HG03565 (cell line): ENCODE results near the gene USP33.
"Not testable (repeated sequence)": the region's sequence is repeated elsewhere in the genome, so short reads cannot be mapped to it uniquely, and the experiment has no call there.

Source experiments
- ATAC-seq: cut with Tn5 transposase; IDR thresholded peaks from one replicate; pipeline ENCODE4 v1.9.1; 2021; ENCODE audit warnings: mild to moderate bottlenecking, moderate library complexity; ENCODE audit not compliant: unreplicated experiment

USP33 gene

DNA sequence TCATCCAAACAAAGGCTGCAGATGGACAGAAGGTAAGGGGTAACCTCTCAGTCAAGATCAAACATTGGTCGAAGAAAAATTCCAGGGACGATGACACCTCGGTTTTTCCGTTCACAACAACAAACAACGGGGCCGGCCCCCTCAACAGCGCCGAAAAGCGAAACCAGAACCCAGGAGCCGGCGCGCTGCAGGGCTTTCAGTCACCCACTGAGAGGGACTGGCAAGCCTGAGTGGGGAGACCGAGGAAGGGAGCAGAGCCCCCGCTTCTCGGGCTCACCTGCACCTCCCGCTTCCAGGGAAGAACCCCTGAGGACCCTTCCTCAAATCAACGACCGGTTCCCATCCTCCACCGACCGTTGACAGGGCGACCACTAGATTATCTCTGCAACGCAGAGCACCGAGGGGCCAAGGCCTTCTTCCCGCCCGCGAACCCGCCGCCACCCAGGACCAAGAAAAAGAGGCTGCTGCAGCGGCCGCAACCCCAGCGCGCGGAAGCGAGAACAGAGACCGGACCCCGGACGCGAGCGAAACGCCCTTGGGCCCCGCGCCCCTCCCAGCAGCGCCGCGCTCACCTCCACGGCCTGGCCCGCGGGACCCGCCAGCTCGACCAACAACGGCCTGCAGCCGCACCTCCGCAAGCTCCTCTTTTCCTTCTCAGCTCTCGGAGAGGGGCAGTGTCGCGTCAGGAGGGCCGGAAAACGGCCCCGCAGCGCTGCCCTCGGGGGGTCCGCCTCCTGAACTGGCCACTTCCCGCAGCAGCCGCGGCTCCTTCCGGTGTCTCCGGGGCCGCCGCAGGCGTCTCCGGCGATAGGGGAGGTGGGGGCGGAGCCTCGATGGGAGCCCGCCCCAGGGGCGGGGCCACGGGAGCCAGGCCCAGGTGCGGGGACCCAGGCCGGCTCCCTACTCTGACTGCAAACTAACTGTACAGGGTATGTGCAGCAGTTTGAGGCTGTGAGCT, at the start of gene USP33:
Gene USP33 (minus strand): TSS at position 782 of the 958 bp plus-strand sequence. CDS start 18,155 bp downstream, outside the sequence.
- peak; percentile 96 for ATAC-seq

DNA sequence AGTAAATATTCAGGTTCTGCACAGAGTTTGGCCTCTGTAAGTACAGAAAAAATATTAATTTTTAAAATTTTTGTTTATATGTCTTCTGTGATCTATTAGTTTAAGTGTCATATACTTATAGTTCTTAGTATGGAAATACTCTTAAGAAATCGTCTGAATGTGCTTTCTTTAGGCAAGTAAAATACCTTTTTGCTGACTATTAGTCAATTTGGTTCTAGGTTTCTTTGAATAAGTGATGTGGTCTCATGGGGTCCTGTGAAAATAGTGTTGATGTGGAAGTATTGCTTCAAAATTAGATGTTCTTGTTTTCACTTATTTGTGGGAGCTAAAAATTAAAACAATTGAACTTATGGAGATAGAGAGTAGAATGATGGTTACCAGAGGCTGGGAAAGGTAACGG, 43.7 kb upstream of the USP33 start:
- ATAC-seq, result no peak

DNA sequence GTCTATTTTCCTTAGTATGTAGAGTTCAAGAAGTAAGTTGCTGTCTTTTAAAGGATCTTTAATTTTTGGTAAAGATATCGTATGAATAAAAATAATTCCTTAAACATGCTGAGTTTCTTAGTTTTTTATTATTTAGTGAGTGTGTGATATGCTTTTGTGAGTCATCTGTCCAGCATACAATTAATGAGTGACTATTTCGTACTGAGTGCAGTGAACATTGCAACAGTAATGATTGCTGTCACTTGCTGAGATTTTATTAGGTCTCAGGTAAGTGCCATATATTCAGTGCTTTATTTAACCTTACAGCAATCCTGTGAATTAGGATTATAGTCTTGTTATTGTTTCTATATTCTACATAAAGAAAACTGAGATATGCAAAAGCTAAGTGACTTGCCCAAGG, 42.4 kb upstream of the USP33 start:
- ATAC-seq, result no peak

DNA sequence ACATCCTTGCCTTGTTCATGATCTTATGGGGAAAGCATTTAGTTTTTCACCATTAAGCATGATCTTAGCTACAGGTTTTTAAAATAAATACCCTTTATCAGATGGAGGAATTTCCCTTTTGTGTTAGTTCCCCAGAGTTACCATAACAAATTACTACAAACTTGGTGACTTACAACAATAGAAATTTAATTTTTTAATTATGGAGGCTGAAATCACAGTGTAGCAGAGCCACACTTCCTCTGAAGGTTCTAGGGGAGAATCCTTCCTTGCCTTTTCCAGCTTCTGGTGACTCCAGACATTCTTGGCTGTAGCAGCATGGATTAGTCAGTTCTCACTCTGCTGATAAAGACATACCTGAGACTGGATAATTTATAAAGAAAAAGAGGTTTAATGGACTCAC, 38.3 kb upstream of the USP33 start:
- no peak for ATAC-seq

DNA sequence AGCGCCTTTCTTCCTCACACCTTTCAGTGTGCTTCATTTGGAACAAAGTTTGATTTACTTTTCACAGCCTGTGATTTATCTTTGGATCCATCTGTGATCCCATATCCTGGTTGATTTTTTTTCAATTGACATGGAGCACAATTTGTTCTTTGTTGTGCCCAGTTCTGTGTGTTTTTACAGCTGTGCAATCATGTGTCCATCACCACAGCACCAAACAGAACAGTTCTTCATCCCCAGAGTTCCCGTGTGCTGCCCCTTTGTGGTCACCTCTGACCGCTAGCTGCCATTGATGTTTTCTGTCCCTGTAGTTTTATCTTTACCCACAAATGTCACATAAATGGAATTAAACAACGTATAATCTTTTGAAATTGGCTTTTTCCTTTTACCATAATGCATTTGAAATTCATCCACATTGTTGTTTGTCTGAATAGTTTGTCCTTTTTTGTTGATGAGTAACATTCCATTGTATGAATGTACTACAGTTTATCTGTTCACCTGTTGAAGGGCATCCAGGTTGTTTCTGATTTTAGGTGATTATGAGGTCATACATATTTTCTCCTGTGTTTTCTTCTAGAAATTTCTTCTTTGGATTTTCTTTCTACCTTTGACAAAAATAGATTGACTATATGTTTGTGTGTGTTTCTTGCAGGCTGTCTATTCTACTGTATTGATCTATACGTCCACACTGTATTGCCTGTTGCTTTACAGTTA, 37.2 kb upstream of the USP33 start:
- ATAC-seq, result no peak

DNA sequence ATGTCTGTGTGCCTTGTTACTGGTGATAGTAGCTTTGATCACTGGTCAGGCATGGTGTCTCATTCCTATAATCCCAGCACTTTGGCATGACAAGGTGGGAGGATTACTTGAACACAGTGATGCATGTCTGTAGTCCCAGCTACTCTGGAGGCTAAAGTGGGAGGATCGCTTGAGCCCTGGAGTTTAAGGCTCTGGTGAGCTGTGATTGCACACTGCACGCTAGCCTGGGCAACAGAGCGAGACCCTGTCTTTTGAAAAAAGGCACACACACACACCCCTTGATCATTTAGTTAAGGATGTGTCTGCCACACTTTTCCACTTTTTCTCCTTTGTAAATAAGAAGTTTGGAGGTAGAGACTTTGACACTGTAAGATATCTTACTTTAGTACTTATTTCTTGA, 34.9 kb upstream of the USP33 start:
- ATAC-seq, result no peak

DNA sequence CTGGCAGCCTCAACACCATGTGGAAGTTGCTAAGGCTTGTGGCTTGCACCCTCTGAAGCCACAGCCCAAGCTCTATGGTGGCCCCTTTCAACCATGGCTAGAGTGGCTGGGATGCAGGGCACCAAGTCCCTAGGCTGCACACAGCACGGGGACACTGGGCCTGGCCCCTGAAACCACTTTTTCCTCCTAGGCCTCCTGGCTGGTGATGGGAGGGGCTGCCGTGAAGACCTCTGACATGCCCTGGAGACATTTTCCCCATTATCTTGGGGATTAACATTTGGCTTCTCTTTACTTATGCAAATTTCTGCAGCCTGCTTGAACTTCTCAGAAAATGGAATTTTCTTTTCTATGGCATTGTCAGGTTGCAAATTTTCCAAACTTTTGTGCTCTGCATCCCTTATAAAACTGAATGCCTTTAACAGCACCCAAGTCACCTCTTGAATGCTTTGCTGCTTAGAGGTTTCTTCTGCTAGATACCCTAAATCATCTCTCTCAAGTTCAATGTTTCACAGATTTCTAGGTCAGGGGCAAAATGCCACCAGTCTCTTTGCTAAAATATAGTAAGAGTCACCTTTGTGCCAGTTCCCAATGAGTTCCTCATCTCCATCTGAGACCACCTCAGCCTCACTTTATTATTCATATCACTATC, 26.6 kb upstream of the USP33 start:
- not testable (repeated sequence) for ATAC-seq

DNA sequence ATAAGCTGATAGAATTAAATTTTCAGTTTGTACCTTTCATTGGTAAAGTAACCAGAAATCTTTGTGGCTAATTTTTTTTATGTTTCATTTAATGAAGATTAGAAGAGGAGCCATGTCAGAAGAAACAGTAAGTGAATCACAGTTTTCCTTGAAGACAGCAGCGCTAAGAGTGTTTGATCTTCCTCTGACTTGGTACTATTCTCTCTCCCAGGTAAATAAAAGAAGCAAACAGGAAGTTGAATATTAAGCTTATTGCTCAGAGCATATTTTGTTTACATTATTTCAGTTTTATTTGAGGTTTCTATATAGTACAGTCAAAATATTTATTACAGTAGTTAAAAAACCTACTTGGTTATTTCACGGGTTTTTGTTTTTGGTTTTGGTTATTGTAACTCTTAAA, 23.5 kb upstream of the USP33 start:
- ATAC-seq, result no peak

DNA sequence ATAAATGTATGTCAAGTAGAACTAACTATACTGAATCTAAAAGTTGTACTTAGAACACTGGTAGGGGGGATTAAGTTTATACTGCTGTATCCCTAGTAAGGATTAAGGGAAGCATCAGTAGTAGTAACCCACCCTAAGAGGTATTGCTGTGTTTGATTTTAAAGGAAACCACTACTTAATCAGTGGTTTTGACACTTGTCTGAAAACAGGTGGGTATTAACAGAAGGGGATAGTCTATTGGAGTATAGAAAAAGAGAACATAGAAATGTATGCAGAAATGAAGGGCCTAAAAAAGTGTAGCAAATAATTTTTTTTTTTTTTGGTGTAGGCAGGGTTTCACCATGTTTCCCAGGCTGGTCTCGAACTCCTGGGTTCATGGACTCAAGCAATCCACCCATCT, 22.0 kb upstream of the USP33 start:
- no peak for ATAC-seq

DNA sequence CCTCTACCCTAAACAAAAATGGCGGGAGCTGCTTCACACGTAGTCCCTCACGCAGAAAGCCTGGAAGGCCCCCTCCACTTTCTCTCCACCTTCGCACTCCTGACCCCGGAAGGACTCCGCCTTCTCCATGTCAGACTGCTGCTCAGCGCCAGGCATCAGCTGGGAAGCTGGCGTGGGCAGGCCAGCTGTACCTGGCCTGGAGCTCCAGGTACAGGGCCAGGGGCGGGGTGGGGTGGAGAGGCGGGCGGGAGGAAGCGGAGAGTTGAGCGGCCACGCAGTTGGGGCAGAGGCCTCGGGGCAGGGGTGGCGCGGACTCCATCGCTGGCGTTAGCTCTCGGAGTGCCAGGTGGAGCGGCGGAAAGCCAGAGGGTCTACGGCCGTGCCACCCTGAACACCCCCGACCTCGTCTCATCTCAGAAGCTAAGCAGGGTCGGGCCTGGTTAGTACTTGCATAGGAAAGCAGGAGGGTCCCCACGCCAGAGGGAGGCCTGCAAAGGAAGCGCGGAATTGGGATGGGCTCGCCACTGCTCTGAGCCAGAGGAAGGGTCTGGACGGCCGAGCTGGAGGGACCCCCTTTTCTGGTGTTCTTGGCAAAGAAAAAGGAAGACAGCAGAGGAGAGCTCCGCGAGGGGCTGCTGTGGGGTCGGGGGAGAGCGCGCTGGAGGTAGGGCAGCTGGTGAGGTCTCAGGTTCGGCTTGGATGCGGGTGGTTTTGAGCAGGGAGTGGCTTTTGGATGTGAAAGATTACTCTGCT, 20.1 kb upstream of the USP33 start, which contains the start of gene MIGA1:
Gene MIGA1 (plus strand): TSS at position 121 of the 753 bp plus-strand sequence. CDS start 3,604 bp downstream, outside the sequence.
- ATAC-seq, result peak; percentile 95

DNA sequence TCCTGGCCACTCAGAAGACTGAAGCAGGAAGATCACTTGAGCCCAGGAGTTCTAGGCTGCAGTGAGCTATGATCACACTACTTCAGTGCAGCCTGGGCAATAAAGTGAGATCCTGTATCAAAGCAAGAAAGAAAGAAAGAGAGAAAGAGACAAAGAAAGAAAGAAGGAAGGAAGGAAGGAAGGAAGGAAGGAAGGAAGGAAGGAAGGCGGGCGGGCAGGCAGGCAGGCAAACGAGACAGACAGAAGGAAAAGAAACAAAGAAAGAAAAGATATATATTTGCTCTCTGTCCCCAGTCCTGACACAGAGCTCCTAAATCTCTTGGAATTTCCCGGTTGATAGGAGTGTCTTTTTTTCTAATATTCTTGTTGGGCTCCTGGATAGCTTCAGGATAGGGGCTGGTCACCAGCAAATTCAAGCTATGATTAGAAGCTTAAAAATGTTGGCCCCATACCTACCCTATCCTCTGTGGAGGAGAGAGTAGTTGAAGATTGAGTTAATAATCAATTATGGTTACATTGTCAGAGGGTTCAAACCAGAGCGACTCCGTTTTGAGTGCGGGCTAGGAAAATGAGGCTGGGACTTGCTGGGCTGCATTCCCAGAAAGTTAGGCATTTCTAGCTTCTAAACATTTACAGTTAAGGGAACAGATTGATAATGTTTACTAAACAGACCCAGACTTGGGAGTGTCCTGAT, 16.5 kb upstream of the USP33 start:
- ATAC-seq, result no peak

DNA sequence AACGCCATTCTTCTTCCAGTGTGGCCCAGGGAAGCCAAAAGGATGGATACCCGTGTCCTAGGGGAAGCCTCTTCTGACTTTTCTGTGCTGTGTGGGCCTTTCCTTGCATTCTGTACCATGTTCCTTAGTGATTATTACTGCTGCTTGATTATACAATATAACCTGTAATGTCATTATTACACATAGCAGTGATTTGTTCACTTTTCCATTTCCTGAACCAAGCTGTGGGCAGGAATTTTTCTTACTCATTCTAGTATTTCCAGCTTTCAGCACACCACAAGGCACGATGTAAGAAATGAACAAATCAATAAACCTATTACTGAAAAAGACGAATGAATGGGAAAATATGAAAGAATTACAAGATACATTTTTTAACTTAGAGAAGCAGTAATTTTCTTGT, 8.4 kb upstream of the USP33 start:
- no peak for ATAC-seq

DNA sequence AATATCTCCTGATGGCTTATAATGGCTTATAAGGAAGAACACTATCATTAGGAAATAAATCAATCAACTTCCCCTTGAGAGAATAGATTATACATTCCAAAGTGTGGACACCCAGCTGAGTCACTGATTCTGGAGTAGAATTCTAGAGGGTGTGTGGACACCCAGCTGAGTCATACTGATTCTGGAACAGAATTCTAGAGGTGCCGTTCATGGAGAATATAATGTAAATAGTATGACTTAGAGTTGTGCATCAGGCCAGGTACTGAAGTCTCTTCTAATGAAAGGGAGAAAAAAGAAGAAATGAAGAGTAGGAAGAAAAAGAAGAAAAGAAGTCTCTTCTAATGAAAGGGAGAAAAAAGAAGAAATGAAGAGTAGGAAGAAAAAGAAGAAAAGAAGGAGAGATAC, 2.4 kb upstream of the USP33 start:
- no peak for ATAC-seq

DNA sequence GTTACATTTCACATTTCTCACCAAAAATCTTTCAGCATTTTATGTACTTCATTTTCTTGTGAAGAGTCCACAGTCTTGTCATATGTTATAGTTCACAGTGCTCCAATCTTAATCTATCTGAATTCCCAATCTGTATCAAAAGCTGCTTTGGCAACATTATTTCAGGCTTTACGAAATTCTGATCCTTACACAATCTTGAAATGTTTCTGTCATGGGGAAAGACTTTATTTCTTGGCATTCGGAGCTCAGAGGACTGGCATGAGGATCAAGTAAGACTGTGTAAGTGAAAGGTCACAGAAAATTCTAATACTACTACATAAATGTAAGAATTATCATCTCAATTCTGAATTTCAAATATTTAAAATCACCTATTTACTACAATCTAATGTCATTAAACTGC, 2.0 kb downstream of the USP33 start:
- no peak for ATAC-seq

DNA sequence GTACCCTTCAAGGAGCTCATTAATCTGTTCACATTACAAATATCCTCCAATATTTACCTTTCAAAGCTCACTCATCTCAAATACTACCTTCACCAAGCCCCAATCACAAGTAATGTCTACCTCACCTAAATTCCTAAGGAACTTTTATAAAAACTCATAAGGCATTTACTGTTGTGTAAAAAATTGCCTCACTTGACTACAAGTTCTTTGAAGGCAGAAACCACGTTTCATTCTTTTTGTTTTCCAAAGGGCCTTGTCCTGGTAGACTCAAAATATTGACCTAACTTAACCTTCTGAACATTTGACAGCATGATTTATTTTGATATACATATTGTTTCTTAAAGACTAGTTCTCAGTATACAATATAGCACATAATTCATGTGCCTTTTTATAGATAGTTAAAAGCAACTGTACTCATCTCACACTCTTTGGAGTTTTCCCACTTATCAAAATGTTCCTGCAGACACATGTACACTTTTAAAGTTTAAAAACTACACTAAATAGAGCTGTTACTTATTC, 2.5 kb downstream of the USP33 start:
- ATAC-seq, result no peak

DNA sequence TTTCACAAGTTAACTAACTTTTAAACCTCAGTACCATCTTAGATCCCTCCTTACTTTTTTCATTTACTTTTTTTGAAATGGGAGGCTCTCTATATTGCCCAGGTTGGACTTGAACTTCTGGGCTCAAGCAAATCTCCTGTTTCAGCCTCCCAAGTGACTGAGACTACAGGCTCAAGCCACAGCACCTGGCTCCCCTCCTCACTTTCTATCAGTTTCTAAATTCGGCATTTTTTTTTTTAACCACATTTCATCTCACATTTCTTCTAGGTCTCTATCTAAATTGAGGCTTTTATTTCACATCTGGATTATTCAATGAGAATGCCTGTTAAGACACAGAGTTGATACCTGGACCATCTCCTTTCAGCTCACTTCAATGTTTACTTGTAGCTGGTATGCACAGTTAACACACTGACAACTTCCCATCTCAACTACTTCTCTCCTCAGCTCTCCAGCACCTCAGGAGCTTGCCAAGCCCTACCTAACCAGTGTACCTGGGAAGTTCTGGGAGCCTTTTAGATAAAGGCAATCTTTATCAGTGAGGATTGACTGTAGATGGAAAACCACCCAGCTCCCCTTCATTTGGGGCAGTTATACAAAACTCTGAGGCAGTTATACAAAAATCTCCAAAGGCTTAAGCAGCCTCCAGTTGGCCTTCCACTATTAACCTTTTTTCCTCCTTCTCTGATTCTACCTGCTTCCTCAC, 3.4 kb downstream of the USP33 start:
- ATAC-seq, result no peak

DNA sequence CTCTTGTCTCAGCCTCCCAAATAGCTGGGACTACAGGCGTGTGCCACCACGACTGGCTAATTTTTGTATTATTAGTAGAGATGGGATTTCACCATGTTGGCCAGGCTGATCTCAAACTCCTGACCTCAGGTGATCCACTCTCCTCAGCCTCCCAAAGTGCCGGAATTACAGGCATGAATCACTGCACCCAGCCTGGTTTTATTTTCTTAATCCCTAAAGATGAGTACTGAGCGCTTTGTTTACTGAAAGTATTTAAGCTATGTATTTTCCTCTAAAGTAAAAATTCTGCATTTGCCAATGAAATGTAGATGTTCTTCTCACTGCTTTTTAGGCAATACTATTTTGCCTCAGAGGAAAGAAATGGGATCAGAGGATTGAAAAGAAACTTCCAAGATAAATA, 10.2 kb downstream of the USP33 start:
- ATAC-seq, result not testable (repeated sequence)

DNA sequence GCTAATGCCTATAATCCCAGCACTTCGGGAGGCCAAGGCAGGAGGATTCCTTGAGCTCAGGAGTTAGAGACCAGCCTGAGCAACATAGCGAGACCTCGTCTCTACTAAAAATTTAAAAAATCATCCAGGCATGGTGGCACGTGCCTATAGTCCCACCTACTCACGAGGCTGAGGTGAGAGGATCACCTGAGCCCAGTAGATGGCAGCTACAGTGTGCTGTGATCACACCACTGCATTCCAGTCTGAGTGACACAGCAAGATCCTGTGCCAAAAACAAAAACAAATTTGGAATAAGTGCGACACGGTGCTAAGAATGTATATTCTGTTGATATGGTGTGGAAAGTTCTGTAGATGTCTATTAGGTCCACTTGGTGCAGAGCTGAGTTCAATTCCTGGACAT, 15.1 kb downstream of the USP33 start:
- no peak for ATAC-seq

DNA sequence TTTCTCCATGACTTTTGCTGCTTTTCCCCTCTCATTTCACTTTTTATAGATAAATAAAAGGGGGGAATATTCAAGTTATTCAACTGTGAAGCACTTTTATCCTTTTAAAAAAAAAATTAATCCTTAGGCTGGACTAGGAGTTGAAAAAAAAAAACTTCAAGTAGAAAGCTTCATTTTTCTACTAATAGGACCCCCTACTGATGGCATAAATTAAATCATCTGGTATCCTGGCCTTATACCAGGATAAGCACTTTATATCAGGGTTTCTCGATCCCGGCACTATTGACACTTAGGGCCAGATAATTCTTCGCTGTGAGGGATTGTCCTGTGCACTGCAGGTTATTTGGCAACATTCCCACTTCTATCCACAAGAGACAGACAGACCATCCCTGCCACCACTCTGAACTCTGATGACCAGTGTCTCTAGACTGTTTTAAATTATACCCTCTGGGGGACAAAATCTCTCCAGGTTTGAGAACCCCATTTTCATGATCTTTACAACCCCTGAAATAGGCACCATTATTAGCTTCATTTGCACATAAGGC, 17.6 kb downstream of the USP33 start:
- ATAC-seq, result no peak
